SU-DHL-6 (cell line): ENCODE data around the gene SF3A1.

Source experiments
- CTCF ChIP-seq: fragments of 200-600 bp; sonication (generic); IDR thresholded peaks from one replicate; pipeline ENCODE4 v1.5.1; 2017; ENCODE audit warnings: antibody characterized with exemption, mild to moderate bottlenecking, low read length, moderate library complexity; ENCODE audit not compliant: insufficient read depth, poor library complexity, severe bottlenecking
- EZH2phosphoT487 ChIP-seq: fragments of 200-600 bp; sonication (generic), shearing (Covaris generic); conservative IDR thresholded peaks from 2 replicates; pipeline ENCODE4 v1.6.1; 2018; ENCODE audit warnings: mild to moderate bottlenecking, antibody characterized with exemption, low read length, moderate library complexity, mixed read lengths

GRCh38 chr22:30396871-30397655 is 40.4 kb upstream of the SF3A1 start, which contains the start of gene SEC14L2:
- no peak for TF ChIP-seq CTCF
- TF ChIP-seq EZH2phosphoT487 = no peak
